Medulla oblongata (tissue), 1 donor: ENCODE data around the gene NRARP.

ENCODE experiments used
- DNase-seq: peaks from one replicate; pipeline ENCODE4 v3.0.0-alpha.2; 2015; ENCODE audit errors: extremely low spot score

Gene NRARP

DNA sequence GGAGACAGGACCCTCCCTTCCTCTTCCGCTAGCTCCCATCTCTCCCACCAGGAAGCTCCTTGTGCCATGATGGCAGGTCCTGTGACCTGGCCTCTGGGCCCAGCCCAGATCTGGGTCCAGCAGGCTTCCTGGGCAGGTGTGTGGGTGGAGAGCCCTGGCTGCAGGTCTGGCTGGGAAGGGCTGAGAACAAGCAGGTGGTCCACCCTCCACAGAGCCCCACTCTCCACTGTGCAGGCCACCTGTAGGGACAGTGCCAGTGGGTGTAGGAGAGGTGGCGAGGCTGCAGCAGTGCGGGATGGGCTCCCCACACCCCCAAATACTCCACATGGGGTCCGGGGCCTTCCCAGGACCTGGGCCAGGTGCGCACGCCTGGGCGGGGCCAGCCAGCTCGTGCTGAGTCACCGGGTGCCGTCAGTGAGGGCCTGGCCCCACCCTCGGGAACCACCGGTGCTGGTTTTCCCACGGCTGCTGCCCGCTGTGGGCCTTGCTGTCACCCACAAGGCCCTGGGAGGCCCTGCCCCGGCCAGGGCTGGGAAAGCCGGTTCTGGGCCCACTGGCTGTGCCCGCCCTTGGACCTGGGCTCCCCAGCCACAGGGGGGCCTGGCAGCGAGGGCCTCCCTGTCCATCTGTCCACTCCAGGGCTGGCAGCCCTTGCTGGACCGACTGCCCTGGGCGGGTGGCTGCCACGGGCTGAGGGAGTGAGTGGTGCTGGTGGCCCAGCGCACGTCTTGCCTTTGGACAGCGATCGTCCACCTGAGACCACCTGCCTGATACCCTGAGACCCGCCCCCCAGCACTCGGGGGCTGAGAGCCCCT, 9.3 kb upstream of the NRARP start:
- DNase-seq = no peak

DNA sequence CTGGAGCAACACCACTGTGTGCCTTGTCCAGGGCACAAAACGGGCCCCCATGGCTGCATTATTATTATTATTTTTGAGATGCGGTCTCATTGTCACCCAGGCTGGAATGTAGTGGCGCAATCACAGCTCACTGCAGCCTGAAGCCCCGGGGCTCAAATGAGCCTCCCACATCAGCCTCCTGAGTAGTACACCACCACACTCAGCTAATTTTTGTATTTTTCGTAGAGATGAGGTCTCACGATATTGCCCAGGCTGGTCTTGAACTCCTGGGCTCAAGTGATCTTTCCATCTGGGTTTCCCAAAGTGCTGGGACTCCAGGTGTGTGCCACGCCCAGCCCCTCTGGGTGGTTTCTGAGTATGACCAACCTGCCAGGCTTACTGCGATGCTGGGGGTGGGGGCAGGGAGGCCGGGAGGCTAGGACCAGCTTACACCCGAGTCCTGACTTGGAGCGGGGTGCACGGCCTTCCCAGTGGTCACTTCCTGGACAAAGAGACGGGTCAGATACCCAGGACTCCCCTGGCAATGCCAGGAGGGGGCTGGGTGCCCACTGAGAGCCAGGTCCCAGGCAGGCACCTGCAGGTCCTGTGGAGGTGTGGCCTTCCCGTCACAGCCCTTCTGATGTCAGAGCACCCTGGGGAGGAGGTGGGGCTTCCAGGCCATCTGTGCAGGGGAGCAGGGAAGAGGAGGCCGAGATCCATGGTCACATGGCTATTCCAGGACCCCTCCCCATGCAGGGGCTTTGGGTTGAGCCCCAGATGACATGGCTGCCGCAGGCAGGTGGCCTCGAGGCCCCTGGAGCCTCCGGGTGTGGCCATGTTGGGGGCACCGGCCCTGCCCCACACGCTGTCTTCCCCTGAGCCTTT, 8.3 kb upstream of the NRARP start:
- no peak for DNase-seq

DNA sequence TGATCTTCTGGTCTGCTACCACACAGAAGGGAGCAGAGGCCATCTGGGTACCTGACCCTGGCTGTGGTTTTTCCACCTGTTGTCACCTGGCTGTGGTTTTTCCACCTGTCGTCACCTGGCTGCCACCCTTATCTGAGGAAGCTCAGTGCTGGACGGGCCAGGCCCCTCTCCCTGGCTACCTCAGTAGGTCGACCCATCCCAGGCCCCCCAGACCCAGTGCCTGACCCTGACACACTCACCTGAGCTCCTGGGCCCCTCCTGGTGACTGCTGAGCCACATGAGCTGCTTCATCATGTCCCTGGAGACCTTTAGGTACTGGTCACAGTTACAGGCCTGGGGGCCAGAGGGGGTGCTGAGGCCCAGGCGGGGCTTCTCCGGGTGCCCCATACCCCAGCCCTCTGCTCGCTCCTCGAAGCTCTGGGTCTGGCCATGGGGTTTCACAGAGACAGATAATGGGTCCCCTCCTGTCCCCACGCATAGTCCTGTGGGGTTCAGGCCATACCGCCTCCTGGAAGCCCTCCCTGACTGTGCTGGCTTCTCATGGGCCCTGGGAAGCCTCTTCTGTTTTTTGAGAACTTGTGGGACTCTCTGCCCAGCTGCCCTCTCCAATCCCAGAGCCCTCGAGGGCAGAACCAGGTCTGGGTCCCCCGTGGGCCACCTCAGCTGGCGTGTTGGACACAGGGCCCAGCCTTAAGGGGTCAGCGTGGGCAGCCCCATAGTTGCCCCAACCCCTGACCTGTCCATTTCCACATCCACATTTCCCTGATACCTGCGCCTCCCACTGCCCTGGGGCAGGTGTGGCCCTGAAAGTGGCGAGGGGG, 7.5 kb upstream of the NRARP start:
- no peak for DNase-seq

DNA sequence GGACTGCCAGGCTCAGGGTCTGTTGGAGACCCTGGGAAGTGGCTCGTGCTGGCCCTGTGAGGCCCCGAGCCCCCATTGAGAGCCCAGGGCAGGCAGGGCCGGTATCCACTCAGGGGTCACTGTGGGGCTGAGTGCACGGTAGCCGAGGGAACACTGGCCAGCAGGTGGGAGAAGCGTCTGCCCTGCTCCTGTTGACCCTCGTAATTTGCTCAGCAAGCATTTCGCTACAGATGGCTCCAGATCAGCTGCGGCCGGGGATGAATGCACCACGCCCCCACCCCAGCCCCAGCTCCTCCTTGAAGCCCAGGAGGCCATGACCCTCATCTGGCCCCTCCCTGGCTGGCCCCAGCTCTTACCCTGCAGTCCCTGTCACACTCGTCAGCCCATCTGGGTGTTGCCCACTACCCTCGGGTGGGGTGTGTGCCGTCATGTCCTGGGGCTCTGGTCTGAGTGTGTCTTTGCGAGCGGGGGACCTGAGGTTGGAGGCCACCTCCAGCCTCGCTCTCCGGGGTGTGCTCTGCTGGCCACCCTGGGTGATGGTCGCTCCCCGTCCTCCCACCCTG, 6.1 kb upstream of the NRARP start:
- no peak for DNase-seq

DNA sequence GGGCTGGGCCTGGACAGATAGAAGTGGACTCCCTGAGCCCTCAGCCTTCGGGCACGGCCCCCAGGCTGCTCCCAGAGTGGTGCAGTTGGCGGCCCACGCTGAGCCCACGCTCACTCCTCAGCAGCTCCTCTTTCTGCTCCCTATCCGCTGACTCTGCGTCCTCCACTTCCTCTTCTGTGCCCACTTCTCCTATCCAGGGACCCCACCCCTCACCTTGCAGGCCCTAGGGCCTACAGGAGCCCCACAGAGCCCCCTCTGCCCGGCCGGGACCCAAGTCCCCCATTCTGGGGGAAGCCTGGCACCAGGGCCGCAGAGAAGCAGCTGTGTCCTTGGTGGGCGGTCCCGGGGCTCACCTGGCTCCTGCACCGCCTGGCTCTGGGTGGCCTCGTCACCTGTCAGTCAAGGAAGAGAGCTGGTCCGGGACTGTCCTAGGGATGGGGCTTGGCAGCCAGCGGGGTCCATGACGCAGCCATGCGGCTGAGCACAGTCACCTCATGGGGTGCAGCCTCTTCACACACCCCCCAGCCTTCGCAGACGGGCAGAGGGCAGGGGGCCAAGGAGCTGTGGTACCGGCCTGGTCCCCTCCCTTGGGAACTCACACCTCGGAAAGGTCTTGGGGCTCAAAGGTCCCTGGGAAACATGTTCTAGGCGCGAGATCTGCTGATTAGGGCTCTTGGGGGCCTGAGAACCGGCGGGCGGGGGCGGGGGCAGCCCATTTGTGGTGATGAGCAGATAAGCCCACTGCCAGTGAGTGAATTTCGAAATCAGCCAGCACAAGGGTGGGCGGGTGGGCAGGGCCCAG, 5.4 kb upstream of the NRARP start:
- no peak for DNase-seq

DNA sequence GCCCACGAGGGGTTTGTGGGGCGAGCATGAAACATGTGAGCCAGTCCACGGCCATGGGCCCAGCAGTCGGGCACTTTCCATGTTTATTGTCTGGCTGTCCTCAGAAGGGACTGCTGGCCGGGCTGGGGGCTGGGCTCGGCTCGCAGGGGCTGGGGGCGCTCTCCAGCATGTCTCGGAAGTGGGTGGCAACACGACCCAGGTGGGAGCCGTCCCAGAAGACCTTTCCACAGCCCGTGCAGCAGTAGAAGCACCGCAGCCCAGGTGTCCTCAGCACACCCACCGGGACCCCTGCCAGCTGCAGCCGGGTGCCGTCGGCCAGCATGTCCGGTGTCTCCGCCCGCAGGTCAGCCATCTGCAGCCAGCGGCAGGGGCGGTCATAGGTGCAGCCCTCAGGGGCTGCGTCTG, 4.8 kb upstream of the NRARP start:
- DNase-seq = no peak

DNA sequence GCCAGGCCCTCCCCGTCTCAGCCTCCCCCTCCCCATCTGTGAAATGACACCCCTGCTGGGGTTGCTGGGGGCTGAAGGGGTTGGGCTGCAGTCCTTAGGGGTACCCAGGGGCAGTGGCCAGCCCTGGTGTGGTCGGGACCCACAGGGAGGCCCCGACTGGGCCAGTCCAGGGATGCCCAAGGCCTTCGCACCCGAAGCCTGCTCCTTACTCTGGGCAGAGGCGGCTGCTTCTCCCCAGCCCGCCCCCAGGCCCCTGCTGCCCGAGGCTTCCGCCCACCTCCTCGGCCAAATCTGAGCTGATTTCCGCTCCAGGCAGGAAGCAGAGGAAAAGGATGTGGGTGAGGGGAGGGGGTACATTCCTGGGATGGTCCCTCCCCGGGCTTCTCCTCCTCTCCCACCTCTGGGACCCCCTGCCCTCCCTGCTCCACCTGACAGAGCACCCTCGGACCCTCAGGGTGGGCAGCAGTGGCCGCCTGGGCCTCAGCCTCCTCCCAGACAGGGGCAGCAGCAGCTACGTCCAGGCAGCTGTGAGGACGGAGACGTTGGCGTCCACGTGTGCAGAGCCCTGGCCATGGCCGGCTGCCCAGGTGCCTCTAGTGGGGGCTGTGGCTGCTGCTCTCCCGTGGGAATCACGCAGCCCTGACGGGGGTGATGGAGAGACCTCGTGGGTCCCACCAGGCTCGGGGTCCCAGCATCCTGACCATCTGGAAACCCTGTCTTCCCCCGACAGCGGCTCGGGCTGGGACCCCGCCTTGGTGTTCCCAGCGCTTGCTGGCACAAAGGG, 4.2 kb upstream of the NRARP start:
- no peak for DNase-seq

DNA sequence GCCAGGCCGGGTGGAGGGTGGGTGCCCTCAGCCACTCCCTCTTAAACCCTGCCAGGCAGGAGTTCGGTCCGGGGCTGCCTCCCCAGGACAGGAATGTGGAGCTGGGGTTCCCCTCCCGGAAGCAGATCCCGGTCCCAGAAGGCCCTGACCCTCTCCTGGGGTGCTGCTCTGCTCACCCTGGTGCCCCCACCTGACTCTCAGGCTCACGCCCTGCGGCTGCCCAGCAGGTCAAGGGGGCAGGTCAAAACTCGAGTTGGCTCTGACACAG, 3.7 kb upstream of the NRARP start:
- no peak for DNase-seq

DNA sequence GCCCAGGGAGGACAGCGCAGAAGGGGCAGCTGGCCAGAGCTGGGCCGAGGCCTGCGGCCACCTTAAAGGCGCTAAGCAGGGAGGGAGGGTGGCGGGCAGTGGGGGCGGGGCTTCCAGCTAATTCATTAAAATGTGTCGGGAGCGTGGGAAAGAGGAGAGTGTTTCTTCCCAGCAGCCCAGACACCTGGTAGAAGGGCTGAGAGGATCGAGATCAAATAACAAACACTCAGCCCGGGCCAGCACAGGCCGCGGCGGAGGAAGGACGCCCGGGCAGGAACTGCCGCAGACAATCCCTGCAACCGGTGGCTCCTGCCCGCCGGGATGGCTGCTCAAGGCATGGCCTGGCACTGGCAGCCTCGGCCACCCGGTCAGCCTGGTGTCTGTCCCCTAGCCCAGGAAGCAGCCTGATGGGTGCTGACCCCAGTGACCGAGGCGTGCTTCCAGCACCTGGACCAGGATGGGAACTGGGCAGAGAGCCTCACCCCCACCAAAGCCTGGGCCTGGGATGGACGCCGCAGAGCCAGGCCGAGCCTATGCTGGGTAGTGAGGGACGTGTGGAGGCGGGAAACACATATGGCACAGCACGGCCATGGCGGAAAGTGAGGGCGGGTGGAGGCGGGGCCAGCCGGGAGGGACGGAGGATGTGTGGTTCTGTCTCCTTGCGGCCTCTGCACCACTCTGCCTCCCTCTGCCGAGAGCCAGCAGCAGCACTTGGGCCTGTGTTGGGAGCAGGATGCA, 3.2 kb upstream of the NRARP start:
- peak; percentile 27 for DNase-seq

DNA sequence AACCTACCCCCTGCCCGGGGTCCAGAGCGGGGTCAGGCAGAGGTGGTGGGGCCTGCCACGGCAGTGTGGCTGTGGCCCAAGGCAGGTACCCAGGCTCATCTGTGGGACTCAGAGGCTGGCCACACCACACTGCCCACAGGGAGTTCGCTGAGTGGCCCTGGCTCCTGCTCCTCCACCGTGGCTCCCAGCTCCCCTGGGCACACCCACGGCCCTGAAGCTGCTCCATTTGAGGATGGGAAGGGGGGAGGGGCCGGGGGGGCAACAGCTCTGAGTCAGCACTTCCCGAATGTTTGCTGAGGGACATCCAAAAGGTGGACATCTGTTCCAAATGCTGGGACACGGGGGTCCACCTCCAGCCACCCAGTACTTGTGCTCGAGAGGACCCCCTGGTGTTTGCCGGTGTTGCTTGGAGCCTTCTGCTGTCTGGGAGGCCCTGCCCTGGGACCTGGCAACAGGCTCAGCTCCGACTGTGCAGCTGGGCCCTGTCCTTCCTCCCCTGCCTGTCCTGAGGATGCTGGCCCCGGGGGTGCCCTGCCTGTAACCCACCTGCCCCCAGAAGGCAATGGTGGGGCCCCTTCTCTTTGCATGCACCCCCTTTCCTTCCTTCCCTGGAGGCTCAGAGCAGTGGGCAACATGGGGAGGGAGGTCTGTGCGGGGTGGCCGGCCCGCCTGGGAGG, 2.5 kb upstream of the NRARP start:
- DNase-seq = no peak

DNA sequence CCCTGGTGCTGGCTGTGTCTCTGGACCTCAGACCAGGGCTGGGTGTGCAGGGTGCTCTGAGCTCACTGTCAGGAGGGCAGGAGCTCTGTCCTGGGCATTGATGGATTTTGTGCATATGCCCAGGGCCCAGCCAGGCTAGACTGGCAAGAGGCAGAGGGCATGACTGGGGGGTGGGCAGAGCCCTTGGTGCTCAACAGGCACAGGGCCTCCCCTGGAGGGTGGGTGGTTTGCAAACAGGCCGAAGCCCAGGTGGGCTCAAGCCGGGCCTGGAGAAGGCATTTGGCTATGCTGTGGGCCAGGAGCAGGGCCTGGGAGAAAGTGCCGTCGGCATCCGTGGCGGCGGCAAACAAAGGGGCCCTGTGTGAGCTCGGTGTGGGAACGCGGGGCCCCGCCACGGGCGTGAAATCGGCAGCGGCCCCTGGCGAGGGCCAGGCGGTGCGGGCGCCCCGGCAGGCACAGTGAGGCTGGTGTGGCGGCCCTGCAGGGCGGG, 1.9 kb upstream of the NRARP start:
- DNase-seq = peak; percentile 35

DNA sequence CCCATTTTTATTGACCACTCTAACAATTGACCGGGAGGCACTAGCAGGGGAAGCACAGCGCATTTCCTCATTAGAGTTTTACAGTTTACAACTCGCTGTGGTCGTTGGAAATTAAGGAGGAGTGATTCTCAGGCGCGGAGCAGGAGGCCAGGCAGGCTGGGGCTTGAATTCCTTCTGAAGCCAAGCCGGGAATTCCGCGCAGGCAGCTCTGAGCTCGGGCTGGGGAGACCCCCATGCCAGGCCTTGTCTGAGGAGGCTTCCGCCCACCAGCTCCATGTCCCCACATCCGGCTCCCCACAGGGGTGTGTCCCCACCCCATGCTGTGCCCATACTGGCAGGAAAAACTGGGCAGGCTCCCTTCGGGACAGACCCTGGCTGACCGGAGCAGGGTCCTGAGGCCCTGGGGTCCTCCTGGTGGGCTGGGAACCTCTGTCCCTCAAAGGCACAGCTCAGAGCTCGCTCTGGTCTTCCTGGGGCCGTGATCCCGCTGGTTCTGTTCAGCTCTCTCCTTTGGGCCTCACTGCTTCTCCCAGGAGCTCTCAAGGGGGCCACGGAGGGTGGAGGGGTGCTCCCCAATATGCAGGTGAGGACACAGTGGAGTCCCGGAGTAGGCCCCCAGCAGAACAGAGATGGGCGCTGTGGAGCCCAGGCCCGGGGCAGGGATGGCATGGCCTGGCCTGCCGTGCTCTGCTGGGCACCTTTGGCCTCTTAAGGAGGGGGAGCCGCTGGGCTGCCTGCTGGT, 1.3 kb upstream of the NRARP start:
- no peak for DNase-seq

DNA sequence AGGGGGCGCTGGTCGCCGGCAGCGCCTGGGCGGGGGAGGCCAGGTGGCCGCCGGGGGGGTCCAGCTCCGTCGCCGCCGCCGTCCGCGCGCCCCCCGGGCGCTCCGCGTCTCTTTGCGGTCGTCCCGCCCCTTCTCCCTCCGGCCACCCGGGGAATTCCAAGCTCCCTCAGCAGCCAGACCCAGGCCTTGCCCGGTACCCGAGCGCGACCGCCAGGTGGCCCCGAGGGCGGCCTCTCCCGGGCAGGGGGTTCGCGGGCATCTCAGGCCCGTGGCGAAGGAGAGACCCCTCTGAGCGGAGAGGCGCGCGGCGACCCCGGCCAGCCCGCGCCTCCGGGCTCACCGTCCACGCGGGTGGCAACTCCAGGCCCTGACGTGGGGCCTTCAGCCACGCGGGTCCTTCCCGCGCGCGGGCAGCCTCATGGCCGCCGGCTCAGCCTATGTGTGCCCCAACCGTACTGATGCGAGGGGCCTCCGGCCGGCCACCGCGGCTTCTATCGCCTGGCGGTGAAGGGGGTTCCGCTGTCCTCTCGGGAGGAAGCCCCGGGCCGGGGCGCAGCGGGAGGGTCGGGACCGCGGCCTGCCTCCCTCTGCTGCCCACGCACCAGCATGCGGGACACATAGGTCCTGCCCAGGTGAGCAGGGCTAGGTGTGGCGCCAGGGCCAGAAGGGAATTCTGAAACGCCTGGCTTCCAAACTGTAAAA, 529 bp upstream of the NRARP start:
- DNase-seq = no peak

DNA sequence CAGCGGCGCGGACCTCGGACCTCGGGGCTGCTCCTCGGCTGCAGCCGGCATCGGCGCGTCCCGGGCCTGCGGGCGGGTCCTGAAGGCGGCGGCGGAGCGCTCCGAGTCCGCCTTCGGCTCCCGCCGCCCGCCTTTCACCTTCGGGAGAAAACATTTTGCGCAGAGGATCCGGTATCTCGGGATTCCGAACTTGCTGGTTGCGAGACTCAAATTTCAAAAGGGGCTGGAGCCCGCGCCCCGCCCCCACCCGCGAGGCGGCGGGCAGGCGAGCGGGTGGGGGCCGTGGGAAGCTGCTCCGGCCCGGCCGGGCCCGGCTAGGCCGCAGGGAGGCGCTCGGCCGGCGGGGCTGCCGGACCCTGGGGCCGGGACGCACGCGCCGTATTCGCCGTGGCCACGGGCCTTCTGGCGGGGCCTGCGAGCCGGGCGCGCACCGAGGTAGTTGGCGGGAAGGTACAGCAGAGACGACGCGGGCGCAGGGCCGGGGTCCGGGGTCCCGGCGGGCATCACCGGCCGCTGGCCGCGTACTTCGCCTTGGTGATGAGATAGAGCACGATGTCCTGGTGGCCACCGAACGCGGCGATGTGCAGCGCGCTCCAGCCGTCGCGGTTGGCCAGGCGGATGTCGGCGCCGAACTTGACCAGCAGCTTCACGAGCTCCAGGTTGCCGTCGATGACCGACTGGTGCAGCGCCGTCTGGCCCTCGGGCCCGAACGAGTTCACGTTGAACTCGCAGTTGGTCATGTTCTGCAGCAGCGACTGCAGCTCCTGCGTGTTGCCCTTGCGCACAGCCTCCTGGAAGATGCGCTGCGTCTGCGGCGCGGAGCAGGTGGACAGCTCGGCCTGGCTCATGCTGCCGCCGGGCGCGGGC, 757 bp downstream of the NRARP start:
- DNase-seq = peak; percentile 20

DNA sequence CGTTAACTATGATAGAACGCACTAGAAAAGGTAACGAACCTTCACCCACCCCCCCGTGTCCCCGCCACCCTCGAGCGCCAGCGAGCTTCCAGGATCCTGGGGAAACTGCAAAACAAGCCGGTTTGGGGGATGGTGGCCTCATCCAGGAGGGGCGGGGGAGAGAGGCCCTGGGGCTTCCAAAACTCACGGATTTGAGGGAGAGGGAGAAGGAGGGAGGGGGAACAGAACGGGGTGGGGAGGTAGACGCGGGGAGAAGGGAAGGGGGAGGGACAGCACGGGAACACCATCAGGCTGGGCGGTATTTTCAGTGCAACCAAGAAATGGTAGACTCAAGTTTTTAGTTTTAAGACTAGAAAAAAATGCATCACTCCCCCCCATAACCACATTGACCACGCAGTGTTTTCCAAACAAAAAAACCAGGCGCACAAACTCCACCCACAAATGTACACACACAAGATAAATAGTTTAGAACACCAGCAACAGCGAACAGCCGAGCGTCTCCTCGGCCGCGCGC, 1.4 kb downstream of the NRARP start:
- peak; percentile 44 for DNase-seq

DNA sequence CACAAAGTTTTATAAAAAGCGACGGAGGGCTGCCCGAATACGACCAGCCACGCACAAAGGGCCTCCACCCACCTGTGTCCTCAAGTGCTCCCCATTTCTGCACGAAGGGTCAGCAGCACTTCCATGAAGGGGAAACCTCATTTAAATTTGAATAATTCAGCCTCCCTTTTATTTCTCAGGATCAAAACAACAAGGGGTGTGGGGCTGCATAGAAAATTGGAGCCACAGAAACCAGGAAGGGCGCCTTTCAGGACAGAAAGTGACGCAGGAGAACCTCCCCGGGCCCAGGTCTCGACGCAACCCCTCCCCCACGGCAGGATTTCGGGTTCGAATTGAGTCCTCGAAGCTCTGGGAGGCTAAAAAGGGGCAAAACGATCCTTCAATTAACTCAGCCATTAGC, 2.1 kb downstream of the NRARP start:
- peak; percentile 47 for DNase-seq

DNA sequence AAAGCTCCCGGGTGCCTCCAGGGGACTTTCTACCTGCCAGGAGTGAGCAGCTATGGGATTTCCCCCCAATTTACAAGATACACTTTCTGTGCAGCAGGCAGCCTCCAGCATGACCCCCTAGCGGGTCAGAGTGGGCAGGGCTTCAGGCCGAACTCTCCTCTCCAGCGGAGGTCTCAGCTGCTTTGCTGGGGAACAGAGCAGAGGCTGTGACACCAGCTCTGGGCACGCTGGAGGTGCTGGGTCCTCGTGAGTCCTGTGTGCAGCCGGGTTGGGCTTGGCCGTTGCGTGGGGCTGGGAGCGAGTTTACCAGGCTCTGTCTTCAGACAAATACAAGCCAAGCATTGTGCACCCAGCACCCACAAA, 2.9 kb downstream of the NRARP start:
- DNase-seq = peak; percentile 14
